MM.1S (cell line): ENCODE measurements around the gene PHACTR1.

Experiments used
- DNase-seq: peaks from one replicate; pipeline ENCODE4 v3.0.0-alpha.2; 2015
- H2AFZ ChIP-seq: fragments of 300-600 bp; sonication (generic); 2 replicates; pipeline ENCODE4 v1.6.0; 2016; ENCODE audit warnings: antibody characterized with exemption, low read length
- H3F3A ChIP-seq: fragments of 300-600 bp; sonication (generic); 2 replicates; pipeline ENCODE4 v1.6.1; 2016; ENCODE audit warnings: mild to moderate bottlenecking, antibody characterized with exemption, low read length, moderate library complexity, mixed read lengths; ENCODE audit not compliant: insufficient read depth
- H3K27ac ChIP-seq: fragments of 300-600 bp; sonication (generic); 2 replicates; pipeline ENCODE4 v1.5.1; 2016; ENCODE audit warnings: mild to moderate bottlenecking, low read length
- H3K27me3 ChIP-seq: fragments of 300-600 bp; sonication (generic); replicated peaks from 2 replicates; pipeline ENCODE4 v1.6.0; 2016; ENCODE audit warnings: low read length; ENCODE audit not compliant: insufficient read depth
- H3K36me3 ChIP-seq: fragments of 300-600 bp; sonication (generic); replicated peaks from 2 replicates; pipeline ENCODE4 v1.6.1; 2016; ENCODE audit warnings: mild to moderate bottlenecking, low read length, mixed read lengths; ENCODE audit not compliant: insufficient read depth
- H3K4me1 ChIP-seq: fragments of 300-600 bp; sonication (generic); 2 replicates; pipeline ENCODE4 v1.6.1; 2016; ENCODE audit warnings: low read length, mixed read lengths
- H3K4me2 ChIP-seq: fragments of 300-600 bp; sonication (generic); 2 replicates; pipeline ENCODE4 v1.6.0; 2016; ENCODE audit warnings: low read depth, low read length
- H3K4me3 ChIP-seq: fragments of 300-600 bp; sonication (generic); 2 replicates; pipeline ENCODE4 v1.5.1; 2016; ENCODE audit warnings: low read length, mixed read lengths
- H3K79me2 ChIP-seq: fragments of 300-600 bp; sonication (generic); 2 replicates; pipeline ENCODE4 v1.6.1; 2016; ENCODE audit warnings: mixed run types, low read length, mixed read lengths
- H3K9ac ChIP-seq: fragments of 300-600 bp; sonication (generic); 2 replicates; pipeline ENCODE4 v1.6.1; 2016; ENCODE audit warnings: low read length, mixed read lengths
- H3K9me2 ChIP-seq: fragments of 300-600 bp; sonication (generic); replicated peaks from 2 replicates; pipeline ENCODE4 v1.6.1; 2016; ENCODE audit warnings: mild to moderate bottlenecking, low read length, mixed read lengths; ENCODE audit not compliant: insufficient read depth
- H3K9me3 ChIP-seq: fragments of 300-600 bp; sonication (generic); replicated peaks from 2 replicates; pipeline ENCODE4 v1.6.1; 2016; ENCODE audit warnings: mild to moderate bottlenecking, low read length, mixed read lengths; ENCODE audit not compliant: insufficient read depth
- H4K20me1 ChIP-seq: fragments of 300-600 bp; sonication (generic); 2 replicates; pipeline ENCODE4 v1.6.1; 2016; ENCODE audit warnings: mild to moderate bottlenecking, low read length, moderate library complexity, mixed read lengths; ENCODE audit not compliant: insufficient read depth
- CTCF ChIP-seq: fragments of 300-600 bp; sonication (generic); IDR thresholded peaks from 2 replicates; pipeline ENCODE4 v1.5.1; 2016; ENCODE audit warnings: antibody characterized with exemption, low read length, mixed read lengths
- EZH2 ChIP-seq: fragments of 300-600 bp; sonication (generic); optimal IDR thresholded peaks from 2 replicates; pipeline ENCODE3; 2017; ENCODE audit warnings: low read depth, mild to moderate bottlenecking, antibody characterized with exemption, low read length, mixed read lengths
- EZH2phosphoT487 ChIP-seq: fragments of 300-600 bp; sonication (generic); IDR thresholded peaks from 2 replicates; pipeline ENCODE4 v1.6.1; 2018; ENCODE audit warnings: antibody characterized with exemption, low read length

Gene PHACTR1

GRCh38 chr6:12679341-12679740, 37.2 kb upstream of the PHACTR1 start:
- TF ChIP-seq CTCF (no peak), EZH2 (no peak), EZH2phosphoT487 (no peak)
- Histone ChIP-seq H3K4me1 (no peaks in the 10 kb centered on the region), H3K27me3 (no peaks in the 10 kb centered on the region), H2AFZ (no peak overlapping the region), H4K20me1 (no peaks in the 10 kb centered on the region), H3K36me3 (no peaks in the 10 kb centered on the region), H3K4me3 (no peak overlapping the region), H3K9me2 (no peaks in the 10 kb centered on the region), H3K79me2 (no peaks in the 10 kb centered on the region), H3K9ac (no peak overlapping the region), H3K9me3 (no peaks in the 10 kb centered on the region), H3F3A (no peaks in the 10 kb centered on the region), H3K4me2 (no peak overlapping the region), H3K27ac (no peak overlapping the region)
- DNase-seq = no peak

- TF ChIP-seq EZH2phosphoT487 (no peak), EZH2 (no peak), CTCF (no peak)
- Histone ChIP-seq H3K4me2 (no peak overlapping the region), H4K20me1 (no peaks in the 10 kb centered on the region), H3K4me1 (no peaks in the 10 kb centered on the region), H3K79me2 (no peaks in the 10 kb centered on the region), H3K36me3 (no peaks in the 10 kb centered on the region), H3K9me2 (no peaks in the 10 kb centered on the region), H3K9me3 (no peaks in the 10 kb centered on the region), H2AFZ (no peak overlapping the region), H3F3A (no peaks in the 10 kb centered on the region), H3K27ac (no peak overlapping the region), H3K27me3 (no peaks in the 10 kb centered on the region), H3K9ac (no peak overlapping the region), H3K4me3 (no peak overlapping the region)
- no peak for DNase-seq
Observed at GRCh38 chr6:12693122-12693521, 23.4 kb upstream of the PHACTR1 start.

- no peaks in the 10 kb centered on the region for H3K9me3 ChIP-seq
- H3K27ac ChIP-seq = no peak overlapping the region
- H3K9me2 ChIP-seq = no peaks in the 10 kb centered on the region
- TF ChIP-seq CTCF (no peak), EZH2phosphoT487 (no peak), EZH2 (no peak)
- H4K20me1 ChIP-seq = no peaks in the 10 kb centered on the region
- no peak overlapping the region for H3K9ac ChIP-seq
- no peak overlapping the region for H3K4me2 ChIP-seq
- no peaks in the 10 kb centered on the region for H3K4me1 ChIP-seq
- no peaks in the 10 kb centered on the region for H3K79me2 ChIP-seq
- H3K27me3 ChIP-seq = no peaks in the 10 kb centered on the region
- no peaks in the 10 kb centered on the region for H3K36me3 ChIP-seq
- DNase-seq = no peak
- H3K4me3 ChIP-seq = no peak overlapping the region
- no peak overlapping the region for H2AFZ ChIP-seq
- no peaks in the 10 kb centered on the region for H3F3A ChIP-seq
Observed at GRCh38 chr6:12698298-12698697, 18.3 kb upstream of the PHACTR1 start.
